Omental fat pad (tissue), 4 donors: ENCODE data around the gene AAK1. TPM values are rescaled to one million over a fixed set of nuclear protein-coding genes. Genes with fewer than 3 reads are reported as not detected.
"Not testable (repeated sequence)": the region's sequence is repeated elsewhere in the genome, so short reads cannot be mapped to it uniquely, and the experiment has no call there.

Experiments
- ATAC-seq: fragments of 150-250 bp; one replicate; pipeline ENCODE4 v1.9.1; 2016; ENCODE audit warnings: mild to moderate bottlenecking, moderate library complexity; ENCODE audit not compliant: low FRiP score
- DNase-seq: peaks from one replicate; pipeline ENCODE4 v3.0.0-alpha.2; 2019; ENCODE audit warnings: low spot score
- CTCF ChIP-seq, 3 donors: fragments of 450-650 bp; IDR thresholded peaks; one replicate each; pipeline ENCODE4 v1.5.1; 2016 to 2017; ENCODE audit warnings: antibody characterized with exemption in 3 of 3, mild to moderate bottlenecking in 3 of 3, moderate library complexity in 2 of 3
- total RNA-seq, 4 donors: library from RNA; depleted of rRNA; stranded (reverse); fragments of >200 nt; gene quantifications; one replicate each; pipeline ENCODE4 v1.1.0, GENCODE V29; 2016

Gene AAK1
- total RNA-seq, 4 donors from 2014 or later, result 41.4 to 62.3 (median 42.5) TPM

- TF ChIP-seq CTCF (IDR thresholded peaks at IDR 0.05), result no peak
- DNase-seq (no peak), ATAC-seq (no peak)
Observed at GRCh38 chr2:69612707-69613106, 30.8 kb downstream of the AAK1 start.

GRCh38 chr2:69612200-69612599, 31.3 kb downstream of the AAK1 start:
- no peak for TF ChIP-seq CTCF (IDR thresholded peaks at IDR 0.05)
- ATAC-seq (no peak), DNase-seq (no peak)

GRCh38 chr2:69608109-69608508, 35.4 kb downstream of the AAK1 start:
- ATAC-seq (no peak), DNase-seq (no peak)
- no peak for TF ChIP-seq CTCF (IDR thresholded peaks at IDR 0.05)

- not testable (repeated sequence) for ATAC-seq, DNase-seq
Observed at GRCh38 chr2:69606771-69607170, 36.8 kb downstream of the AAK1 start.

GRCh38 chr2:69605284-69605683, 38.3 kb downstream of the AAK1 start:
- ATAC-seq, result no peak
- TF ChIP-seq CTCF (IDR thresholded peaks at IDR 0.05), result no peak
- no peak for DNase-seq

GRCh38 chr2:69604836-69605235, 38.7 kb downstream of the AAK1 start:
- ATAC-seq (no peak), DNase-seq (no peak)
- no peak for TF ChIP-seq CTCF (IDR thresholded peaks at IDR 0.05)

GRCh38 chr2:69604026-69604678, 39.4 kb downstream of the AAK1 start:
- no peak for DNase-seq
- no peak for TF ChIP-seq CTCF (IDR thresholded peaks at IDR 0.05)
- ATAC-seq, result no peak
